NCI-H128 (cell line): ENCODE results near the gene PTPRN.
"Not testable (repeated sequence)": the region's sequence is repeated elsewhere in the genome, so short reads cannot be mapped to it uniquely, and the experiment has no call there.

Experiments
- DNase-seq: peaks from one replicate; lab custom pipeline; 2025; ENCODE audit not compliant: unreplicated experiment; lab: John Stamatoyannopoulos, UW

The PTPRN gene

GRCh38 chr2:219287580-219288265 lies 21.5 kb downstream of the PTPRN start:
- DNase-seq: no peak

GRCh38 chr2:219287116-219287440 lies 22.1 kb downstream of the PTPRN start:
- not testable (repeated sequence) for DNase-seq

GRCh38 chr2:219286436-219287115 lies 22.6 kb downstream of the PTPRN start:
- DNase-seq: no peak

- DNase-seq: no peak
Observed at GRCh38 chr2:219285894-219286425, 23.2 kb downstream of the PTPRN start.

GRCh38 chr2:219285373-219285735 lies 23.8 kb downstream of the PTPRN start:
- no peak for DNase-seq

GRCh38 chr2:219284501-219285372 lies 24.5 kb downstream of the PTPRN start:
- DNase-seq: no peak

- no peak for DNase-seq
Observed at GRCh38 chr2:219282943-219283581, 26.1 kb downstream of the PTPRN start.

- no peak for DNase-seq
Observed at GRCh38 chr2:219282375-219282774, 26.8 kb downstream of the PTPRN start.

GRCh38 chr2:219281588-219281987 lies 27.6 kb downstream of the PTPRN start:
- DNase-seq: no peak

GRCh38 chr2:219280651-219281050 lies 28.6 kb downstream of the PTPRN start:
- no peak for DNase-seq

- DNase-seq: no peak
Observed at GRCh38 chr2:219279916-219280516, 29.2 kb downstream of the PTPRN start.

GRCh38 chr2:219279151-219279915 lies 29.9 kb downstream of the PTPRN start, which contains the start of gene DNAJB2:
Gene DNAJB2, plus strand, starts transcription at chr2:219279366. Its CDS starts 468 bp downstream, at chr2:219279834.
- DNase-seq: peak; percentile 77

GRCh38 chr2:219278655-219279150 lies 30.5 kb downstream of the PTPRN start:
- no peak for DNase-seq

- DNase-seq: no peak
Observed at GRCh38 chr2:219277703-219278654, 31.2 kb downstream of the PTPRN start.

GRCh38 chr2:219274361-219274921 lies 34.8 kb downstream of the PTPRN start:
- DNase-seq: no peak

GRCh38 chr2:219273937-219274336 lies 35.3 kb downstream of the PTPRN start:
- no peak for DNase-seq

GRCh38 chr2:219272995-219273394 lies 36.2 kb downstream of the PTPRN start:
- no peak for DNase-seq

- no peak for DNase-seq
Observed at GRCh38 chr2:219272356-219272755, 36.8 kb downstream of the PTPRN start.
